HG02981 (cell line): Measurements from ENCODE around the gene SPSB1.

Experiments
- ATAC-seq: cut with Tn5 transposase; IDR thresholded peaks from one replicate; pipeline ENCODE4 v1.9.1; 2021; ENCODE audit warnings: mild to moderate bottlenecking, moderate library complexity; ENCODE audit not compliant: unreplicated experiment

SPSB1 gene

GRCh38 chr1:9292361-9293240 is at the start of gene SPSB1:
TSS of gene SPSB1 (plus strand) at chr1:9292894. CDS start at chr1:9355892, 62,998 bp downstream.
- ATAC-seq, result no peak

GRCh38 chr1:9243066-9243739 is 49.5 kb upstream of the SPSB1 start:
- ATAC-seq, result no peak

DNA sequence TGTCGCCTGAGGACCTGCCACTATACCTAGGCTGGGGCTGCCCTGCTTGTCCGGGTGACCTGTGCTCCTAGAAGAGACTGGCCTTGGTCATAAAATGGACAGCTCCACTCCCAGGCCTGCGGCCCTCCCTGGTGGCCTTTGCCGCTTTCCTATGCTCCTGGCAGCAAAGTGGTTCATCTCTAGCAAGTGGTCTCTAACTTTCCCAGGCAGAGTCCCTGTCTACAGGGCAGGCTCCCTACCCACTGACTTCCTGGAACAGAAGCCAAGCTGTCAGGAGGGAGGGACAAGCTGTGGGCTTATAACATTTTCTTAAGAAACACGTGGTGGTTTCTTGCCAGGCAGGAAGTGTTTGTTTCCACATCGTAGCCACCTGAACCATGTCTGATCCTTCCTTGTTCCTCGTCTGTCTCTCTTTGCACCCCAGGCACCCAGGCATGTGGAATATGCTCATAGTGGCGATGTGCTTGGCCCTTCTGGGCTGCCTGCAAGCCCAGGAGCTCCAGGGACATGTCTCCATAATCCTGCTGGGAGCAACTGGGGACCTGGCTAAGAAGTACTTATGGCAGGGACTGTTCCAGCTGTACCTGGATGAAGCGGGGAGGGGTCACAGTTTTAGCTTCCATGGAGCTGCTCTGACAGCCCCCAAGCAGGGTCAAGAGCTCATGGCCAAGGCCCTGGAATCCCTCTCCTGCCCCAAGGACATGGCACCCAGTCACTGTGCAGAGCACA is 48.0 kb upstream of the SPSB1 start:
- no peak for ATAC-seq

DNA sequence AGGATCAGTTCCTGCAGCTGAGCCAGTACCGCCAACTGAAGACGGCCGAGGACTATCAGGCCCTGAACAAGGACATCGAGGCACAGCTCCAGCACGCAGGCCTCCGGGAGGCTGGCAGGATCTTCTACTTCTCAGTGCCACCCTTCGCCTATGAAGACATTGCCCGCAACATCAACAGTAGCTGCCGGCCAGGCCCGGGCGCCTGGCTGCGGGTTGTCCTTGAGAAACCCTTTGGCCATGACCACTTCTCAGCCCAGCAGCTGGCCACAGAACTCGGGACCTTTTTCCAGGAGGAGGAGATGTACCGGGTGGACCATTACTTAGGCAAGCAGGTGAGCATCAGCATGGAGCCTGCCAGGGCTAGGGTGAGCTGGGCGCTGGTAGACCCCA is 47.5 kb upstream of the SPSB1 start:
- ATAC-seq, result no peak

- ATAC-seq, result no peak
Observed at GRCh38 chr1:9245661-9246060, 47.0 kb upstream of the SPSB1 start.

- no peak for ATAC-seq
Observed at GRCh38 chr1:9246215-9246614, 46.5 kb upstream of the SPSB1 start.

DNA sequence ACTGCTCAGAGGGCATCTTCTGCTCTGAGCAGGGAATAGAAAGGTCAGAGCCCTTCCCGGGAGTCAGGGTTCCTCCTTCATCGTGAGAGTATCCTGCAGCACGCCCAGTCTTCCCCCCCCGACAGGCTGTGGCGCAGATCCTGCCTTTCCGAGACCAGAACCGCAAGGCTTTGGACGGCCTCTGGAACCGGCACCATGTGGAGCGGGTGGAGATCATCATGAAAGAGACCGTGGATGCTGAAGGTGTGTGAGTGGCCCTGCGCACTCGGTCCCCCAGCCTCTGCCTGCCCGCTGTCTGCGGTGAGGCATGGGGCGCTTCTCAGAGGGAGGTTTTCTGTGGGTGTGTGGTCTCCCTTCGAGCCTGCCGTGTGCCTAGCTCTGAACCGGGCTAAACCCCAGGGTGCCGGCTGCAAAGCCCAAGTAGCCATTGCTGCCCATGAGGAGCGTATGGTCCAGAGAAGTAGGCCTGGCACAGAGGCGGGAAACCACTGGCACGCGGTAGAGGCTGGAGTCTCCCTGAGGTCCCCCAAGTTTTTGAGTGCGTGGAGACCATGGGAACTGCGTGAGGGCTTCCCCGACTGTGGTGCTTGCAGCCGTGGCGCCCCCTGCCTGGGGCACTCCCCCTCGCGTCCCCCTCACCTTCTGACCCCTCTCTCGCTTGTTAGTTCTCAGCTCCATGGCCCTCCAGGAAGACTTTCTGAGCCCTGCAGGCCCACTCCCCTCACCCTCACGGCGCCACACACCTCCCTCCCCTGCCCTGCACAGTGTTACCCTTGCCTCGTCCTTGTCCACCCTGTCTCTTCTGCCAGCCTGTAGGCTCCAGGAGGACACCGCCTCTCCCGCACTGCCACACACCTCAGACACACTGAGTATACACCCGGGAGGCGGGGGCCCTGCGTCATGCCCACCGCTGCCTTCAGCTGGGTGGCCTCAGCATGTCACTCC is 45.6 kb upstream of the SPSB1 start:
- no peak for ATAC-seq

DNA sequence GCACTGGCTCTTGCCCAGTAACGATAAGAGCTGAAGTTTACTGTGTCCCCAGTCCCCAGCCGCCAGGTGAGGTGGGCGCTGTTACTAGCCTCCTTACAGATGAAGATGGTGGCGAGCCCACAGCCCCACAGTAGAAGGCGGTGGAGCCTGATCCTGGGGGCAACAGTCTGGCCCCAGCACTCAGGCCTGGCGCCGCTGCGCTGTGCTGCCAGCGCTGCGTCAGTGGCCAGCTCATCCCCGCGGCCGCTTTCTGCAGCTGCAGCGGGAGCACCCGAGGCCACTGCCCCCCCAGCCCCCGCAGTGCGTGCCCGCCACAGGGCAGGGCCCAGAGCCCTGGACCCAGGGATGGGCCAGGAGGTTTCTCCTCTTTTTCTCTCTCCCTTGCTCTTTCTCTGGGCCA is 44.8 kb upstream of the SPSB1 start:
- no peak for ATAC-seq

GRCh38 chr1:9248341-9249262 is 44.1 kb upstream of the SPSB1 start:
- no peak for ATAC-seq

DNA sequence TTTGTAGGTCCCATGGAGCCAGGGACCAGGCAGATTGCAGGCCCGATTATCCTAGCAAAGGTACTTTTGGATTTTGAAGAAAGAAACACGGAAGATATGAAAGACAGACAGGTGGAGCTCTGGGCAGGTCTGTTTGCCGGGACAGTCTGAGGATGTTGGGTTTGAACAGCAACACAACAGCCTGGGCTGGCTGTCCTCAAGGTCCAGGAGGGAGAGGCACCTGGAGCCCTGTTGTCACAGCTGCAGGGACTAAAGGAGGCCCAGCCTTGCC is 43.5 kb upstream of the SPSB1 start:
- no peak for ATAC-seq

DNA sequence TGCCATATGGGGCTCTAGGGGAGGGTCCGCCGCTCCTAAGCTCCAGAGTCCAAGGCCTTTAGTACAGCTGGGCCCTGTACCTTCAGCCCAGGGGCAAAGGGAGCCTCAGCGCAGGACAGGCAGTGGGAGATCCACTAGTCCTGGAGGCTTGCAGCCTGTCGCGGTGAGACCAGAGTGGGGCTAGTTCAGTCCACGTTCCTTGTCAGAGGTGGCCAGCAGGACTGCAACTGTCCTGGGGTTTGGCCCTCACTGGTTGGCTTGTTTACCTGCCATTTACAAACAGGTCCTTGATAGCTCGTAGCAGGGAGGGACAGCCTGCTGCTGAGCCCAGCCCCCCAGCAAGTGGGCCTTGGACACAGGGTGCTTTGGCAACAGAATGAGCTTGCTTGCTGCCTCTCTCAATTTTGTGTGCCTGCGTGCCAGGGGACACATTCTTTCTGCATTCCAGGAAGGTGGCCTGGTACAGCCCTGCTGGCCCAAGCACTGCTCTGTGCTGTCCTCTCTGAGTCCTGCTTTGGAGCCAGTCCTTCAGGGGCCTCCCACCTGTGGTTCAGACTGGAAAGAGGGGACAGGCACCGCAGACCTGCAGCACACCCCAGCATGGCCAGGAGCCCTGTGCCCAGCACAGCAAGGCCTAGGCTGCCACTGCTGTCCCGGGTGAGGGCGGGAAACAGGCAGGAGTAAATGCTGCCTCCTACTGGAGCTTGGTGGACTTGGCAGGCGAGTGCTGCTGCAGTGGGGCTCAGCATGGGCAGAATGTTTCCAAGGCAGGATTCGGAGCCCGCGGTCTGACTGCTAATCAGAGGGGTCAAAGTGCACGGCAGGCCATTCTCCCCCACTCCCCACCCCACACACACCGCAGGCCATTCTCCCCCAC is 42.9 kb upstream of the SPSB1 start:
- no peak for ATAC-seq

- ATAC-seq, result no peak
Observed at GRCh38 chr1:9250411-9251381, 42.0 kb upstream of the SPSB1 start.

DNA sequence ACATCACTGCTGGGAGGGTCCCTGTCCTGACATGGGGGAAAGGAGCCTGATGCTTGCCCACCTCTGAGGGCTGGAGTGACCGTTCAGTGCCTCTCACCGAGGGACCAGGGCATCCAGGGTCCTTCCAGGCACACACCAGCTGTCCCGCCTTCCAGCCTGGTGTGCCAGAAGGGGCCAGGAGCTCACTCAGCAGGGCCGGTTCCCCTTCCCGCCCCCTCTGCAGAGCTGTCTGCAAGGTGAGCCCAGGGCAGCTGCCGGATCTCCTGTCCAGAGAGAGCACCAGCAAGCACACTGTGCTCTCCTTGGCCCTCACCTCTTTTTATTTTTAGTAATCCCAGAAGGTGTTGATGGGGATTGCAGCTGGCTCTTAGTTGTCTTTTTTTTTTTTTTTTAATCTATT is 41.2 kb upstream of the SPSB1 start:
- no peak for ATAC-seq

DNA sequence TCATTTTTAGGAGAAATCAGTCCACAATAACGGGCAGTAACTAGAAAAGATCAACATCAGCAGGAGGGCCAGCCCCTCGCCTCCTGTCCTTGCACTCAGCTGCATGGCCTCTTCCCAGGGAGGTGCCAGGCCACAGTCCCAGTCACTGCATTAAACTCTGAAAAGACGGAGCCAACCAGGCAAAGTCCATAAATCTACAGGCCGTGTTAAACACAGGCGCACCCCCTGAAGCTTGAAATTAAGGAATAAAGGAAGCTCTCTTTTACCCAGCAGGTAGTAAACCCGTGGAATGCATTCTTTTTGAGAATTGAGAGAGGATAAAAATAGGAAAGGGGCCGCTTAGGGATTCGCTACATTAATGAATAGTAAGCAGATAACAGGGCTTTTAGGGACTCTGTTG is 39.7 kb upstream of the SPSB1 start:
- ATAC-seq, result no peak

DNA sequence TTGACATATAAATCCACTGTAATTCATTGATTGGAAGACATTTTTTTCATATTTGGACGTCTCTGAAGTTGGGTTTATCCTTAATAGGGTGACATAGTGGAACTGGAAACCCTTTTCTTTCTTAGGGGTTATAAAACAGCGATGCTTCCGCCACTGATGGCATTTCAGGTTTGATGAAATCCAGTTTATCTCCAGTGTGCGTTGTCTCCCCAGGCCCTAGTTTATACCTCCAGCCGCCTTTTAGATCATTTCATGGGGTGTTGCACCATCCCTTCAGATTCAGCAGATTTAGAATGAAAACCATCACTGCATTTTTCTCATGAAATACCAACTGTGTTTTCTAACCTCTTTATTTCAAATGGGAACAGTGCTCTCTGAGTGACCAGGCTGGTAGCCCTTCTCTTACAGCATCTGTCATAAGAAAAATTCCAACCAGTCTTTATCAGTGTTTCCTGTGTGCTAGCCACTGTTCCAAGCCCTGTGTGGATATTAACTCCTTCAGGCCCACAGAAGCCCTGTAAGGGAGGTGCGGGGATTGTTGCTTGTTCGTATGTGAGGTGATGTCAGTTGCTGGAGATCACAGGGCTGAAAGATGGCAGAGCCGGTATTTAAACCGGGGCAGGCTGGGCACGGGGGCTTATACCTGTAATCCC is 39.1 kb upstream of the SPSB1 start:
- ATAC-seq, result no peak

GRCh38 chr1:9256332-9256731 is 36.4 kb upstream of the SPSB1 start:
- no peak for ATAC-seq

DNA sequence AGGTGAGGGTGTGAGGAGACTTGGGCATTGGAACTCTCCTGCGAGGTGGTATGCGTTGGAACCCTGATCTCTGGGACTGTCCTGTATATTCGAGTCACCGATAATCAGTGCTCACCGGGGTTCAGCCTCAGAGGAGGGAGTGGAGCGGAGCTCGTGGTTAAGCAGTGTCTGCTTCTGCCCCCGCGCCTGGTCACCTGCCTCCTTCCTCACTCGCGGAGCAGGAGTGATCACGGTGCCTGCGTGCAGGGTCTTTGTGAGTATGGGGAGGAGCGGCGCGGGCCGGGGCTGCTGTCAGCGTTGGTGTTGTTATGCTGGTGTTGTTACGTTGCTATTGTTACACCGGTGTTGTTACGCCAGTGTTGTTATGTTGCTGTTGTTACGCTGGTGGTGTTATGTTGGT is 34.8 kb upstream of the SPSB1 start:
- ATAC-seq, result no peak
